ENCODE results near the gene PHACTR4. TPM values are rescaled to one million over a fixed set of nuclear protein-coding genes. Genes with fewer than 3 reads are reported as not detected.

Gene PHACTR4
- total and polyA plus RNA-seq, 9 of the 15 experiments (the other 6 are each of a cell fraction or from before 2014, with no cell fraction given), result 6.4 to 43.6 (median 14.2) TPM

- no peak for TF ChIP-seq PREB (CRISPR knock-in tag; IDR thresholded peaks at IDR 0.05)
- no peak for TF ChIP-seq ZFP30 (CRISPR knock-in tag; IDR thresholded peaks at IDR 0.05; ENCODE audit: borderline replicate concordance)
- TF ChIP-seq ZNF75A (CRISPR knock-in tag; IDR thresholded peaks at IDR 0.05), result no peak
- no peak for TF ChIP-seq VEZF1 (CRISPR knock-in tag; IDR thresholded peaks at IDR 0.05)
- no peak for TF ChIP-seq ZBTB33 (CRISPR knock-in tag; IDR thresholded peaks at IDR 0.05)
- TF ChIP-seq PRDM10 (IDR thresholded peaks at IDR 0.05; ENCODE audit: partially characterized antibody), result no peak
- no peak for TF ChIP-seq E2F6 (IDR thresholded peaks at IDR 0.05; ENCODE audit: borderline replicate concordance in 1 of 2, extremely low read depth in 1 of 2, insufficient read depth in 1 of 2, insufficient read length in 1 of 2, low read depth in 1 of 2, low read length in 1 of 2, poor library complexity in 1 of 2, severe bottlenecking in 1 of 2)
- no peak for TF ChIP-seq ARID1B (IDR thresholded peaks at IDR 0.05)
- no peak for TF ChIP-seq SRSF9 (IDR thresholded peaks at IDR 0.05; ENCODE audit: borderline replicate concordance, low read depth, low read length)
- TF ChIP-seq MIER1 (IDR thresholded peaks at IDR 0.05; ENCODE audit: low read depth), result no peak
- TF ChIP-seq DPF2 (IDR thresholded peaks at IDR 0.05), result no peak
- TF ChIP-seq SNIP1 (IDR thresholded peaks at IDR 0.05; ENCODE audit: low read depth), result no peak
- peak; percentile 35 for TF ChIP-seq RBM39 (optimal IDR thresholded peaks at IDR 0.05; ENCODE audit: low read depth, low read length)
- TF ChIP-seq ZNF121 (CRISPR knock-in tag; conservative IDR thresholded peaks at IDR 0.05), result peak; percentile 100
- no peak for TF ChIP-seq OTX1 (CRISPR knock-in tag; IDR thresholded peaks at IDR 0.05)
- no peak; the same call in 1 of the 2 replicates for TF ChIP-seq ZNF766 (CRISPR knock-in tag; conservative IDR thresholded peaks at IDR 0.05)
Observed at GRCh38 chr1:28370239-28371009, 884 bp downstream of the PHACTR4 start (continued).

Measured in K562 (cell line).